ACHN (cell line): ENCODE data around the gene XKR7.

ENCODE experiments used
- DNase-seq: peaks from one replicate; pipeline ENCODE4 v3.0.0-alpha.2; 2015
- in situ Hi-C: cut with HindIII; loops from 2 replicates; pipeline ENCODE4 v1.10.0; 2017; ENCODE audit warnings: low sequenced_read_pairs, low pct_ligation_motif_present, low pct_unique_long_range_greater_than_20kb

Gene XKR7

DNA sequence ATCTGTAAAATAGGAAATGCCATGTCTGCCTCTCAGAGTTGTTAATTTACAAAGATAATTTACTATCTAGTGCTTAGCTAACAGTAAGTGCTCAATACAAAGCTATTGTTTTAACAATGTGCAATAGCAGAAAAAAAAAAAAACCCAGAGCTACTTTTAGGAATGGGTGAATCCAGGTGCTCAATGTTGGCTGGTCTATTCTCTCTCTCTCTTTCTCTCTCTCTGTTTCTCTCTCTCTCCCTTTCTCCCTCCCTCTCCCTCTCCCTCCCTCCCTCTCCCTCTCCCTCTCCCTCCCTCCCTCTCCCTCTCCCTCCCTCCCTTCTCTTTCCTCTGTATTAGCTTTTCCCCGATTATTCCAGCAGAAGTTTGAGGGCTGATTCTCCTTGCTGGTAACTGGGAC is 30.1 kb upstream of the XKR7 start:
- in situ Hi-C loops, result no loop called here

DNA sequence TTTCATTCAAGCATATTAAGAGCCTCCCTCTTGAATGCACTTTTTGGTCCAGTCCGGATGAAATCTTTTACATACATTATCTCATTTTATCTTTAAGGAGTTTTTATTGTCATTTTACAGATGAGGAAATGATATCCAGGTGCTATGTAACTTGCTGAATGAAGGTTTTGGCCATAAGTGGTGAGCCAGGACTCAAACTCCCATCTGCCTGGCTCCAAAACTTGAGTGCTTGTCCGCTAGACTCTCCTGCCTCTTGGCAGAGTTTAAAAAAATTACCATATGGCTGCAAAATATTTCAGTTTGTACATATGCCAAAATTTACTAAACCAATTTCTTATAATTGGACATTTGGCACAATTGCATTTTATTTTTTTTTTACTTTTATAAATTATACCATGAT is 28.3 kb upstream of the XKR7 start:
- in situ Hi-C loops, result no loop called here

More for the DNA sequence above, 30.1 kb upstream of the XKR7 start:
- DNase-seq, result no peak

DNA sequence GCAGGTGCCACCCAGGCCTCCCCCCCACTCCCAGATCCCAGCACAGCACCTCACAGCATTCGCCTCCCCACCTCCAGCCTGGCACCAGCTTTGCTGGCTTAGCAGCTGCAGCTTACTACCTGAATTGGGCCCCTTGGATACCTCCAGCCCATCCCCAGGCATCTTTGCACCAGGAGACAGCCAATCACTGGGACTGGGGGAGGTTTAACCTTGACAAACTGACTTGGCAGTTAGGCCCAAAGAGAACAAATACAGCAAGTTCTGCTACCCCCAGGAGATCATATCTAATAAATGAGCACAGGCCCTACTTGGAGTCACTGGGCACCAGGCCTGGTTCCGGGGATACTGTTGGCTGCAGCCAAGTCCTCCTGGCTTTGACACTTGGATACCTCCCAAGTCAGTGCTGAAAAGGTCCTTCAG is 24.9 kb upstream of the XKR7 start:
- no peak for DNase-seq
- in situ Hi-C loops, result no loop called here

More for the DNA sequence above, 28.3 kb upstream of the XKR7 start:
- no peak for DNase-seq

DNA sequence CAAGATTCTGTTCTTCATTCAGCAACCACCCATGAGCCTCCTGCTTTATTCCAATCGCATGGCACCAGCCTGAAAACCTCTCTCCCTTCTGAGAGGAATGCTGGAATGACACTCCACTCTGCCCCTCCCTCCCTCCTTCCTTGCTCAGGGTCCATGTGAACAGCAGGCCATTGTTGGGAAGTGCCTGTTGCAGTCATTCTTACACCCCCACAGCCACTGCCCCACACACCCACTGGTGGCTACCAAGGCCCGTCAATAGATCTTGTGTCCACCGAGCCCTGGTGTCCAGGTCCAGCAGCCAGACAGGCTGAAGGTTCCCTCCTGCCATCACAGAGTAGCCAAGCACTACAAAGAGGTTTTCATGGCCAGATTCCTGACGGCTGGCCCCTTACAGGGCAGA is 22.6 kb upstream of the XKR7 start:
- no peak for DNase-seq
- in situ Hi-C loops, result no loop called here

DNA sequence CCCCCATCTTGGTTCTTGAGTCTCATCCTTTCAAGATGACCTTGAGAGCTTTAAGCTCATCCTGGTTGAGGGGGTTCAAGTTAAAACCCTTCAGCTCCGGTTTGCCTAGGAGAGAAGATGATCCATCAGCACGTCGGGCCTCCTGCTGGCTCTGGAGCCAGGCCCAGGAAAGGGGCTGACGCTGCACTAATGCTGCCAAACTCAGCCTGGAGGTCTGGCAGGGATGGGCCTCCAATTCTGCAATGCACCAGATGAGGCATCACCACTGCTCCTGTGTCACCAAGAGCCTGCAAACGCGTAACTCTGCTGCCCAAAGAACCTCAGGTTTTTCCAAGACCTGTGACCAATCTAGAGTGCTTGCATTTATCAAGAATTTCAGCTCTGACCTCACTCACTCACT is 22.2 kb upstream of the XKR7 start:
- DNase-seq, result no peak
- in situ Hi-C loops, result no loop called here

DNA sequence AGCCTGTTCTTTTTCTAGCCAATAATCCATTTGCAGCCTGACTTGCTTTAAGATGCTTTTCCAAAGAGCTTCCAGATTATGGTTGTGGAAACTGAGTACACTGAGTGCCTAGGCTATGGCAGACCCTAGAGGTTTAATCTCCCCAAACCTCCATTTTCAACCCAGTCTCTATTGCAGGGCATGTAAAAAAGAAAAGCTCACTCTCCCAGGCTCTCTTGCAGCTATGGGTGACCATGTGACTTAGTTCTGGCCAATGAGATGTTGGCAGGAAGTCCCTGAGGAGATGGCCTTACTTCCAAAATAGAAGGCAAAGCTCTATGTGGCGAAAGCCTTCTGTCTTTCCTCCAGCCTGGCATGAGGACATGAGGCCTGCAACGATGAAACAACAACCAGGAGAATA is 19.9 kb upstream of the XKR7 start:
- in situ Hi-C loops, result no loop called here
- DNase-seq, result no peak

DNA sequence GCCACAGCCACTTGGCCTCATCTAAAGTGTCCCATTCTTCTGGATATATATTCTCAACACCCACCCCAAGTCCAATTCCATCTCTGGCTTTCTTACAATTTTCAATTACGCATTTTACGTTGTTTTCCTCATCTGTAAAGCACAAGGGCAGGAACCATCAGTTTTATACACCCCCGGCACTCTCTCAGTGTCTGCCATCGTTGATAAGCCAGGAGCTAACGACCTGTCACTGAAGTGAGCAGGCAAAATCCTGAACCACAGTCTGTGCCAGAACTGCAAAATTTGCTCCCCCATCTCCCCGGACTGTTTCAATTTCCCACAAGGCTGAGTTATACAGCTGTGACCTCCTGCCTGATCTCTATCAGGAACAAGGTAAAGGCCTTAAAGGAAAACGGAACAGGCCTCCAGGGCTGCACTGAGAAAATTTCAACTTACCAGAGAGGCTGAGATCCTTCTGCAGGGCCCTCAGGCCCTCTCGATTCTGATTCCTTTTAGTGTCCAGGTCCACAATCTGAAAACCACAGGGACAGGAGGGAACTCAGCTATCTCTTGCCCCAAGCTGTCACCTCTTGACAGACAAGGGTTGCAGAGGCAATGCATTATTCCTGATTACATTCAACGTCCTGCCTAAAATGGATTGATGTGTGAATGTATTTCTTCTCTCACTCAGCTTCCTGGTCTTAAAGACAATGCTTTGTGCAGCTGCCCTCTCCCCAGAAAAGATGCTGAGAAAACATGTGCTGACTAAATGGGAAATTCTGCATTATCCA is 17.9 kb upstream of the XKR7 start:
- in situ Hi-C loops, result no loop called here
- DNase-seq, result no peak

DNA sequence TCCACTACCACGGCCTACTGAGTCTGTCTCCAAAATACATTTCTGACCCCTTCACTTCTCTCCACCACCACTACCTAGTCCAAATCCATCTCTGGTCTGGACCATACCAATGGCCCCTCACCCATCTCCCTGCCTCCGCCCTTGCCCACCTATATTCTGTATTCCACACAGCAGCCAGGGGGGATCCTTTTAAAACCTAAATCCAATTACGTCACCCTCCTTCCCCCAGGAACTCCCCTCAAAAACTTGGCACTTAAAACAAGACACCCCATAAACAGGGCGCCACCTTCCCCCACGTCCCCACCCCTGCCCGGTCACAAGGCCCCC is 16.8 kb upstream of the XKR7 start:
- in situ Hi-C loops, result no loop called here
- no peak for DNase-seq

DNA sequence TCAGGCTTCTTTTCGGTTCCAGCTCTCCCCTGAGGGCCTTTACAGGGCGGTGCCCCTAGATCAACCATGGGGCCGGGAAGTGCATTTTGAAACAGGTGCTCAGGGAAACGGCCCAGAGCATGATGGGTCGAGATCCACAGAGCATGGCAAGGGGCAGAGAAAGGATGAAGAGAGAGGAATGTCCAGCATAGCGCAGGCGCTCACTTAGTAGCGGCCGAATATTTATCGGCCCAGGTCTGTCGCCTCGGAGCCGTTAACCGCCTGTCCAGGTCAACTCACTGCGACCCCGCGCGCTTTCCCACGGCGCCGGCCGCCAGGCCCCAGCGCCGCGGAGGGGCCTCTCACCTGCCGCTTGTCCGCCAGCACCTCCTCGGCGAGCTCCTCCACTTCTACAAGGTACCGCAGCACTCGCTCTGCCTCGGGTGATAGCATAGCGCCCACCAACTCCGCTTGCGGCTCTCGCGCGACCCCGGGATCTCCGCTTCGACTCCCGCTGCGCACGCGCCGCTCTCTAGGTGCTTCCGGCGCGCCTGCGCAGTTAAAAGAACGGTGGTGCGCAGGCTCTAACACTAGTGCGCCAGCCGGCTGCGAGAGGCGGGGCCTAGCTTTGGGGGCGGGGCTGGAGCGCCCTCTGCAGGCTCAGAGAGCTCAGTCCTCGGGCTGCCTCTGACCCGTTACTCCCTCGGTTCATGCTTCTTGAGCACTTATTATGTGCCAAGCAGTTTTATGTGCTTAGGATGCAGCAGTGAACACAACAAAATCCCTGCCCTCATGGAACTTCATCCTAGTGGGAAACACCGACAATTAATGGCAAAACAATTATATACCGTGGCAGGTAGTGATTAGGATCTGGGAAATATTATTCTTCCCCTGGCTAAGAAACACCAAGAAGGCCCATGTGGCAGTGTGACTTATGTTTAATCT is 16.2 kb upstream of the XKR7 start, which contains the start of gene PDRG1:
PDRG1 (minus strand) TSS at position 517 of the 924 bp plus-strand sequence; CDS start at position 432, 85 bp downstream.
- DNase-seq, result peak; percentile 94
- in situ Hi-C loops, result no loop called here

DNA sequence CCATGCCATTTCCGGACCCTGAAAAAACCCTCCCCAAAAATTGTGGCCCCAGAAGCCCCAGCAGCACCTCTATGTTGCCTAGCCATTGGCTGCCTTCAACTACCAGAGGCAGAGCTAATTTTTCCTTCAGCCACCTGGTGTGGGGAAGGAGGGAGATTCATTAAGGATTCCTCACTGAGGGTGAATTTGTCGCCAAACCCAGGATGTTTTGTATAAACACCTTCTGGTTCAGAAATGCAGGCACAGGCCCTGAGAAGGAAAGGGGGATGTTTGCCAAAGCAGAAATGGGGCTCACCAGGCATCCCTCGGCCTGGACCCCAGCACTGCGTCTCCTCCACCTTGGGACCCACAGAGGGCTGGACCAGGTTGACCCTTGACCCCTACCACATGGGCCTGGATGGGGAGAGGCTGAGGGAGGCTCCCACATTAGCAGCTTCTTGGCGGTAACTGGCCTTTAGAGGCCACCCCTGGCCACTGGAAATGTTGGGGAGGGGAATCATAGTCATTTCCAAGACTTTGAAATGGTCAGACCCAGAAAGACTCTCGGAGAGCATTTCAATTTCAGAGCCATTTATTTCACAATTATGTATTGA is 14.3 kb upstream of the XKR7 start:
- in situ Hi-C loops, result no loop called here
- no peak for DNase-seq

DNA sequence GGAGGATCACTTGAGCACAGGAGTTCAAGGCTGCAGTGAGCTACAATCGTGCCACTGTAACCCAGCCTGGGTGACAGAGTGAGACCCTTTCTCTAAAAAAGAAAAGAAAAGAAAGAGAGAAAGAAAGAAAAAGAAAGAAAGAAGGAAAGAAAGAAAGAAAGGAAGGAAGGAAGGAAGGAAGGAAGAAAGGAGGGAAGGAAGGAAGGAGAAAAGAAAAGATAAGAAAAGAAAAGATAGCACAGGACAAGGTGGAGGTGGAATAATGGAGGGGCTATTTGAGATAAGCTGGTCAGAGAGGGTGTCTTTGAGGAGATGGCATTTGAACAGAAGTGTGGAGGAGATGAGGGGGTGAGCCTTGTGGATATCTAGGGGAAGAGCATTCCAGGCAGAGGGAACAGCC is 13.5 kb upstream of the XKR7 start:
- DNase-seq, result no peak
- in situ Hi-C loops, result no loop called here

DNA sequence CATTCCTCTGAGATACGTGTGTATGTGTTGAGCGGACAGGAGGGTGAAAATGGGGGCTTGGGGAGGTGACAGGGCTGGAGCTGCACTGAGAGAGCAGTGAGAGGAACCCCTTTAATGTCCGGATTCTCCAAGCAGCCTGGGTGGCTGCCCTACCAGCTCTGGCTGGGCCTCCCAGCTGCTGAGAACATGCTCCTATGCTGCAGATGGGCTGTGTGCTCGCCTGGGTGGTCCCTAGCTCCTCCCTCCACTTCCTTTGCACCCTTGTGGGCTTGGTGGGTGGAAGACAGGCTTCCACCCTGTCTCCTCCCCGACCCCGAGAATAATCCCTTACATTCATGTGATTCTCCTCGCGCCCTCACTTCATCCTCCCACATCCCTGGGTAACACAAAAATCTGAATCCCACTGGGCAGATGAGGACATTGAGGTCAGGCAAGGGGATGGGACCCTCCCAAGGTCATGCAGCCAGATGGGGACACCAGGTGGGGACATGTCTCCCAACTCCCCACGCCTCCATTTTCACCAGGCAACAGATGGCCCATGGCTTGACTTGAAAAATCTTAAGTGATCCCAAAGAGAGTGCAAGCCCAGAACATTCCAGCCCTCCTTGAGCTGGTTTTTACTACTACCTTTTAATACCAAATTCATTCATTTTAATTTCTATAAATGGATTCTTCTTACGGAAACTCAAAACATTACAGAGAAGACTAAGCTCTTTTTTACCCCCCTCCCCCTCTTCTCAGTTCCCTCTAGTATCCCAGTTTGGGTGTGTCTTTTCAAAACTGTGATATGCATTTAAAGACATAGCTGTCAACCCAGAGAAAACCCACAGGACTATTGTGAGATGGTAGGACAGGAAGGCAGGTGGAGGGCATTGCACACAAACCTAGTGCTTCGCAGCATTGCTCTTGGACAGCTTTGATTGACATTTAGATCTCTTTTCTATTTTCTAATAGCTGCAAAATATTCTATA is 11.1 kb upstream of the XKR7 start:
- in situ Hi-C loops, result no loop called here
- no peak for DNase-seq

DNA sequence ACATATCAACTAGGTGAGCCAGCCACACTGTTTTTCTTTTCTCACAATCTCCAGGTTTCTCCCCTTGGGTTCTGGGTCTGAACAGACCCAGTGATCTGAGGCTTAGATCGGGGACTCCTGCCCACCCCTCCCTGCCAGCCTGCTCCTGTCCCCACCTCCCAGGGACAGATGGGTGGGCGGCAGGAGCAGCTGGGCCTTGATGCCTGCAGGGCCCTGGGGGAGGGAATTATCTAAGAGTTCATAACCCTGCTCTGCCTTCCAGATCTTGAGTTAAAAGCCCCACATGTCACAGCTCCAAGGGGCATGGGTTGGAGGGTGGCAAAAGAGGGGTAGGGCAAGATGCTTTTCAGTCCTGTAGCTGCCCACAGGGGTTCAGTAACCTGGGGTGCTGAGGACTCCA is 5.2 kb upstream of the XKR7 start:
- in situ Hi-C loops, result no loop called here
- DNase-seq, result no peak

DNA sequence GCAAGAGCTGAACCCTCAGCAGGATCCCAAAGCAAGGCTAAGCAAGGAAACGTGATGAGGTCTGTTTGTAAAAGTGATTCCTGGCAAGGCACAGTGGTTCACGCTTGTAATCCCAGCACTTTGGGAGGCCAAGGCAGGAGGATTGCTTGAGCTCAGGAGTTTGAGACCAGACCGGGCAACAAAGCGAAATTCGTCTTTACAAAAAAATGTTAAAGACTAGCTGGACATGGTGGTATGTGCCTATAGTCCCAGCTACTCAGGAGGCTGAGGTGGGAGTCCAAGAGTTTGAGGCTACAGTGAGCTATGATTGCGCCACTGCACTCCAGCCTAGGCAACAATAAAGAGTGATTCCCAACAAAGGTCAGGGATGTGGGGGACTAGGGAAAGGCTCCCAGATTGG is 4.1 kb upstream of the XKR7 start:
- DNase-seq, result no peak
- in situ Hi-C loops, result no loop called here

DNA sequence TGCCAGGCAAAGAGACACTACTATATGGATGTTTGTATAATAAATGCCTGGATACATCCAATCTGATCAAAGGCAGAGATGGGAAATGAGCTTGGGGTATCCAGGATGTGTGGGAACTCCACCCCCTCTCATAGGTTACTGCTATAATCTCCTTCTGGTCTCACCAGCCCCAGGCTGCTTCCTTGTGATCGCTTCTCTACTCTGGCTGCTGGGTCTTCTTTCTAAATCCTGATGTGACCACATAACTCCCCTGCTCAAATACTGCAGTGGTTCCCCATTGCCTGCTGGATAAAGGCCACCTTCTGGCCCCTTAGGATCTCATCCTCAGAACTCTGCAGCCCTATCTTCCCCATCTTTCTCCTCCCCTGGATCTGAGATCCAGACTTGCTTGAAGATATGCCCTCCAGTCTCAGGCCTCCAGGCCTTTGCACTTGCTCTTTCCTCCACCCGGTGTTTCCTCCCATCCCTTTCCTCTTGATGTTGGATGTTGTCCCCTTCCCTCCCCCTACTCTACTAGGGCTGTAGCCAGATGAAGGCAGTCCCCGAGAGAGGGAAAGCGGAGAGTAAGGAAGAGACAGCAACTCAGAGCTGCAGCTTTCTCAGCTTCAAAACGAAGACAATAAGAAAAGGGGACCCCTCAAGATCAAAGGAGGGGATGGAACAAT is 828 bp upstream of the XKR7 start:
- in situ Hi-C loops, result no loop called here
- DNase-seq, result no peak

DNA sequence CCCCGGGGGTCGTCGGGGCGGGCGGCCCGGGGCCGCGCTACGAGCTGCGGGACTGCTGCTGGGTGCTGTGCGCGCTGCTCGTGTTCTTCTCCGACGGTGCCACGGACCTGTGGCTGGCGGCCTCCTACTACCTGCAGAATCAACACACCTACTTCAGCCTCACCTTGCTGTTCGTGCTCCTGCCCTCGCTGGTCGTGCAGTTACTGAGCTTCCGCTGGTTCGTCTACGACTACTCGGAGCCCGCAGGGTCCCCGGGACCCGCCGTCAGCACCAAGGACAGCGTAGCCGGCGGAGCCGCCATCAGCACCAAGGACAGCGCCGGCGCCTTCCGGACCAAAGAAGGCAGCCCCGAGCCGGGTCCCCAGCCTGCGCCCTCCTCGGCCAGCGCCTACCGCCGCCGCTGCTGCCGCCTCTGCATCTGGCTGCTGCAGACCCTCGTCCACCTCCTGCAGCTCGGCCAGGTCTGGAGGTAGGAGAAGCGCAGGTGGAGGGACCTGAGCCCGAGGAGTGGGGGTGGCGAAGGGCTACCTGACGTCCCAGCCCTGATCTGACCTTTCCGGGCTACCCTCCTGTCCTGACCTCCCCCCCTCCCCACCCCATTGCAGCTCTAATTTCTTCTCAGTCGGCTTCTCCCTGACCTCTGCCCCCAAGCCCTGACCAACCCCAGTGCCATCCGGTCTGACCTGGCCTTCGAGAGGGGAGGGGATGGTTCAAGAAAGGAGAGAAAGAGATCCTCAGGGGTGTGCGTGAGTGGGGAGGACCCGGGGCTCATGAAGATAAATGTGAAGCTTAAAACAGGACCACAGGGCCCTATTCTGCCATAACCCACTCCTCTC is 558 bp downstream of the XKR7 start:
- in situ Hi-C loops, result no loop called here
- DNase-seq, result peak; percentile 81

DNA sequence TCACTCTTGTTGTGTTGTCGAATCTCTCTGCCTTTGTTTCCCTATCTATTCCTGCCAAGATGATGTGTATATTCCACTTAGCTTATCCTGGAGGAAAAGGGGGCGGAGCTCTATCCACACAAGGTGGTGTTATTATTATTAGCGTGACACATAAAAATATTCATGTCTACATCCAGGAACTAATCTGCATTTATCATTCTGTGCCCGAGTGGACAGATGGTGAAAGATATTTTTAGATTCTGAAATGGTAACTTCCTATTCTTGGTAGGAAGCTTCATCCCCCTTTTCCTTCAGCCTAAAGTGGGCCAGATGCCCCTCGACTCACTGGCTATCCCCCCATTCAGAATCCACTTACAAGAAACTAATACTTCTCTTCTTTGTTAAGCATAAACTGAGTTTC is 2.0 kb downstream of the XKR7 start:
- in situ Hi-C loops, result no loop called here
- DNase-seq, result no peak
